Upper lobe of right lung (tissue), 1 donor: Measurements from ENCODE around the gene NDUFV1. TPM values are rescaled to one million over a fixed set of nuclear protein-coding genes. Genes with fewer than 3 reads are reported as not detected.
"Not testable (repeated sequence)": the region's sequence is repeated elsewhere in the genome, so short reads cannot be mapped to it uniquely, and the experiment has no call there.

Source experiments
- ATAC-seq: fragments of 200-7000 bp; cut with Tn5 transposase; one replicate; pipeline ENCODE4 v1.9.1; 2020; ENCODE audit warnings: mild to moderate bottlenecking, moderate library complexity
- DNase-seq: peaks from one replicate; pipeline ENCODE4 v3.0.0-alpha.2; 2020
- H3K27ac ChIP-seq: fragments of 200-600 bp; one replicate; pipeline ENCODE4 v1.8.0; 2022
- H3K27me3 ChIP-seq: fragments of 200-600 bp; one replicate; pipeline ENCODE4 v1.8.0; 2022; ENCODE audit warnings: mild to moderate bottlenecking
- H3K36me3 ChIP-seq: fragments of 200-600 bp; one replicate; pipeline ENCODE4 v1.8.0; 2022
- H3K4me1 ChIP-seq: fragments of 200-600 bp; one replicate; pipeline ENCODE4 v1.8.0; 2022
- H3K4me3 ChIP-seq: fragments of 200-600 bp; one replicate; pipeline ENCODE4 v1.8.0; 2022; ENCODE audit warnings: mild to moderate bottlenecking
- H3K9me3 ChIP-seq: fragments of 200-600 bp; one replicate; pipeline ENCODE4 v1.8.0; 2022
- intact Hi-C: fragments of 100-400 bp; cut with DNase I; formaldehyde crosslinking; loops from one replicate; pipeline ENCODE4 v1.11.0; 2022
- long read RNA-seq: library from polyadenylated mRNA; unstranded; transcript quantifications from one replicate; pipeline ENCODE4 v2.0.0, GENCODE V29; 2021
- total RNA-seq: library from RNA; stranded (reverse); fragmentation: NEBNext Ultra II Directional; extraction: Animal tissue kit (Norgen Biotek cat#: 25700); gene quantifications from one replicate; pipeline ENCODE4 v1.2.1, GENCODE V29; 2021
- TF ChIP-seq, protein P1 (sequence below): fragments of 200-600 bp; IDR thresholded peaks from one replicate; pipeline ENCODE4 v1.8.0; 2022; ENCODE audit warnings: antibody characterized with exemption
- donor health status: DM: no; HTN: yes; CAD: no; lungs with severe emphysema.

The NDUFV1 gene
- total RNA-seq, result 141 TPM
- long read RNA-seq, transcript NDUFV1-201 (10 exons, 1,596 nt), result major isoform, 93 of 169 reads
- long read RNA-seq, partial matches to known transcripts, result 34 of 169 reads
- long read RNA-seq, other reads (novel, unspliced or antisense), result 38 of 169 reads

DNA sequence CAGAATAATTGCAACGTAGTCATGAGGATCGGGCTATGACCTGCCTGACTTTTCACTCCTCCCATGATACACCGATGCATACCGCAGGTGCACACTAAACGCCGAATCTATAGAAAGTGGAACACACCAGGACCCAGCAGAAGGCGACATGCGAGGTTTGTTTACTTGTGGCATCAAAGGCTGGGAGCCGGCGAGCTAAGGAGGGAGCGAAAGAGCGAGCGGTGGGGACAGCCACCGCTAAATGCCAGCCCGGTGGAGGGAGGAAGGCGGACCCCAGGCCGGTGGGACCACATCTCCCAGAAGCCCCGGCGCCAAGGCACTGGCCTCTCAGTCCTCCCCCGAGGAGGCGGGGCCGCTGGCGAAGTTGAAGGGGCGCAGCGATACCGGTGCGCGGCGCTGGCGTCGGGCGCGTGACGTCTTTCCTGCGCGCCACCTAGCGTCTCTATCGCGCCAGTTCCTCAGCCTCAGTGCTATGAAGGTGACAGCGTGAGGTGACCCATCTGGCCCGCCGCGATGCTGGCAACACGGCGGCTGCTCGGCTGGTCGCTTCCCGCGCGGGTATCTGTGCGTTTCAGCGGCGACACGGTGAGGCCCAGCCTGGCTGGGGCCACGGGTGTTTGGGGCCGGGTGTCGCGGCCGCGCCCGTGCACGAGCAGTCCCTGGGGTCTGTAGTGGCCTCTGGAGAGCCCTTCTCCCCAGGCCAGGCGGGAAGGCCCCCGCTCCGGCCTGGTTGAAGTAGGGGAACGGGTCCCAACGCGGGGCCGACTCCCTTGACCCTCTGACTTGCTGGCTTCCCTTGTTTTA, at the start of gene NDUFV1:
Gene NDUFV1, plus strand, starts transcription at position 445 of the 804 bp plus-strand sequence. Its CDS starts 69 bp downstream, at position 514.
- DNase-seq (peak; percentile 99), ATAC-seq (peak; percentile 98)
- H3K27me3 ChIP-seq, result no peaks in the 10 kb centered on the region
- H3K36me3 ChIP-seq, result peaks cover 33% of the 10 kb centered on the region
- H3K4me3 ChIP-seq, result peak within 1 kb of the TSS; percentile 99
- intact Hi-C loops, result no loop called here
- H3K4me1 ChIP-seq, result peaks cover 20% of the 10 kb centered on the region
- TF ChIP-seq, protein P1, sequence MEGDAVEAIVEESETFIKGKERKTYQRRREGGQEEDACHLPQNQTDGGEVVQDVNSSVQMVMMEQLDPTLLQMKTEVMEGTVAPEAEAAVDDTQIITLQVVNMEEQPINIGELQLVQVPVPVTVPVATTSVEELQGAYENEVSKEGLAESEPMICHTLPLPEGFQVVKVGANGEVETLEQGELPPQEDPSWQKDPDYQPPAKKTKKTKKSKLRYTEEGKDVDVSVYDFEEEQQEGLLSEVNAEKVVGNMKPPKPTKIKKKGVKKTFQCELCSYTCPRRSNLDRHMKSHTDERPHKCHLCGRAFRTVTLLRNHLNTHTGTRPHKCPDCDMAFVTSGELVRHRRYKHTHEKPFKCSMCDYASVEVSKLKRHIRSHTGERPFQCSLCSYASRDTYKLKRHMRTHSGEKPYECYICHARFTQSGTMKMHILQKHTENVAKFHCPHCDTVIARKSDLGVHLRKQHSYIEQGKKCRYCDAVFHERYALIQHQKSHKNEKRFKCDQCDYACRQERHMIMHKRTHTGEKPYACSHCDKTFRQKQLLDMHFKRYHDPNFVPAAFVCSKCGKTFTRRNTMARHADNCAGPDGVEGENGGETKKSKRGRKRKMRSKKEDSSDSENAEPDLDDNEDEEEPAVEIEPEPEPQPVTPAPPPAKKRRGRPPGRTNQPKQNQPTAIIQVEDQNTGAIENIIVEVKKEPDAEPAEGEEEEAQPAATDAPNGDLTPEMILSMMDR, result peak; percentile 68
- H3K9me3 ChIP-seq, result no peaks in the 10 kb centered on the region
- H3K27ac ChIP-seq, result peak within 1 kb of the TSS; percentile 91

DNA sequence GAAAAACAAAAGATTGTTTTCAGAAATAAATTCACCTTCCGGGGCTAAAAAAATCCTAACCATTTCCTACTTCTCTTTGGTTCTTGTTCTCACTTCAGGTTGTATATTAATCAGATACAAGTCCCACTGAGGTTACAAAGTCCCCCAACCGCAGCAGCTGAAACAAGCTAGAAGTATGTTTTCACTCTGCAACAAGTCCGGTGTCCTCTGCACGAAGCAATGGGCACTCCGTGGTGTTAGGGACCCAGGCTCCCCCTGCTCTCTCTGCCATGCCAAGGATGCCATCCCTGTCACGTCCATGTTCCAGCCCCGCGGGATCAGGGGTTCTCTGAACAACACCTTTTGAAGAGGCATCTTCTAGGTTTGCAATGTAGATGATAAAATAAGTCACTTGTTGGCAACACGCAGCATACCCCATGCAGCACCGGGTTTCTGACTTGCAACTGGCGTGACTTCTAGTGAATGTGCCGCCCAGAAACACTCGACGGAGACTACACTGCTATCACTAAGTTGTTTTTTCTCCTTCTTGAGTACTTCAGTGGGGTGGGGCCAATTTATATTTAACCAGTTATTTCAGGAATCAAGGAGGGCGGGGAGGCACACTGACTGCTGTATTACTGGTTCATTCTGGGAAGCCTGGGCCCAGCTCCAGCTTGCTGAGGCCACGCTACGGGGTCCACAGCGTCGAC, 48.5 kb upstream of the NDUFV1 start:
- H3K9me3 ChIP-seq, result no peaks in the 10 kb centered on the region
- peak overlapping the region; percentile 4 for H3K4me3 ChIP-seq
- peak overlapping the region; percentile 75 for H3K27ac ChIP-seq
- H3K36me3 ChIP-seq, result no peaks in the 10 kb centered on the region
- peak; percentile 91 for ATAC-seq
- peak; percentile 84 for DNase-seq
- intact Hi-C loops, result no loop called here
- TF ChIP-seq, protein P1, result no peak
- peaks cover 4% of the 10 kb centered on the region for H3K4me1 ChIP-seq
- H3K27me3 ChIP-seq, result no peaks in the 10 kb centered on the region

DNA sequence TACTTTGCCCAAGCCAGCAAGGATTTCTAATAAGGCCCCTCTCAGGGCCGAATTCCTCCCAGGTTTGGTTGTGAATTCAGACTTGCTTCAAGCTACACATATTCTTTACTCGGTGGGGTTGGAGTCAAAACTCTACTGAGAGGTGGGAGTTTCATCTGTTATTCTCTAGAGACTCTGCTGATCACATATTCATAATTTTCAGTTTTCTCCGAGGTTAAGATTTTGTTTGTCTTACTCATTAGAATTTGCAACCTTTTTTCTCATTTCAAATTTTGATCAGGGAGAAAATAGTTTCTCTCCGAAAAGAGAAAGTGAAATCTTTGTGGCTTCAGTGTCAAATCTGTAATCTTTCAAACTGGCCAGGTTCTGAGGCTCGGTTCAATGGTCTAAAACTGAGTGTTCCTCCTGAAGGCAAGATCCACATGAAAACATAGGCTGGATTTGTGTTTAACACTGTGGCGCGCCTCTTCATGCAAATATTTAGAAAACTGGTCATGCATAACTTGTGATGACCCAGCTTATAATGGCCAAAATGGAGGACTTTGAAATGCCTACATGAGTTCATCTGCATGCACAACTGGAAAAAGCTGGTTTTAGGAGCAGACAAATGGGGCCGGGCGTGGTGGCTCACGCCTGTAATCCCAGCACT, 44.6 kb upstream of the NDUFV1 start:
- peaks cover 7% of the 10 kb centered on the region for H3K4me1 ChIP-seq
- no peaks in the 10 kb centered on the region for H3K9me3 ChIP-seq
- no peaks in the 10 kb centered on the region for H3K36me3 ChIP-seq
- H3K27me3 ChIP-seq, result no peaks in the 10 kb centered on the region
- H3K4me3 ChIP-seq, result no peak overlapping the region
- TF ChIP-seq, protein P1, result no peak
- H3K27ac ChIP-seq, result no peak overlapping the region
- intact Hi-C loops, result no loop called here
- no peak for ATAC-seq
- no peak for DNase-seq

DNA sequence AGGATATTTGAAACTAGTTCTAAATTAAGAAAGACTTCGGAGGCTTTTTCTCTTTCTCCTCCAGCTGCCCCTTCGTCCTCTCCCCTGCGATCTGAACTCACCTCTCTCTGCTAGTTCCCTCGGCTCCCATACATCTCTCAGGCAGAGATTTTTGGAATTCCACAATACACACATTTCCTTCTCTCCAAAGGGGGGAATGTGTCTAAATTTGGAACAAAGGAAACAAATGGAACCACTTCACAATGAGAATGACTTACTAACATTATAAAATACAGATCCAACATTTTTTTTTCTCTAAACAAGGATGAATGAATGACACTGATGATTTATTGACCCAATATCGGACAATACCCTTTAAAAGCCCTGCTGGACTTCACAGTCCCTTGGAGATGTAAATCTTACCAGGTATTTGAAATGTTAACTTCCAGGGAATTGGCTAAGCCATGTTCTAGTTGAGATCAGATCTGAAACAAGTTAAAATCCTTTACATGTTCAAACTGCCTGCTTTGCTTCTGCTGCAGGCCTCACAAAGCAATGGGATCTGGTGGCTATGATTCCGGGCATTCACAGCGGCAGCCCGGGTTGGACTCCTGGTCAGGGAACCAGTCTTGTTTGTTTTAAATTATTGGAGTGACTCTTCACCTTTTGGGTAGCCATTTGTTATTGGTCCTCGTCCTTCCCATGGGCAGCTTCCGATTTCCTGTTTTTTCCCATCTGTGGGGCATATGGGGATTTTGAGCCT, 43.6 kb upstream of the NDUFV1 start:
- Histone ChIP-seq H3K27me3 (no peaks in the 10 kb centered on the region), H3K4me3 (no peak overlapping the region), H3K4me1 (peaks cover 7% of the 10 kb centered on the region), H3K36me3 (no peaks in the 10 kb centered on the region), H3K27ac (peak overlapping the region; percentile 17), H3K9me3 (no peaks in the 10 kb centered on the region)
- TF ChIP-seq, protein P1, result no peak
- intact Hi-C loops, result no loop called here
- ATAC-seq (no peak), DNase-seq (no peak)

DNA sequence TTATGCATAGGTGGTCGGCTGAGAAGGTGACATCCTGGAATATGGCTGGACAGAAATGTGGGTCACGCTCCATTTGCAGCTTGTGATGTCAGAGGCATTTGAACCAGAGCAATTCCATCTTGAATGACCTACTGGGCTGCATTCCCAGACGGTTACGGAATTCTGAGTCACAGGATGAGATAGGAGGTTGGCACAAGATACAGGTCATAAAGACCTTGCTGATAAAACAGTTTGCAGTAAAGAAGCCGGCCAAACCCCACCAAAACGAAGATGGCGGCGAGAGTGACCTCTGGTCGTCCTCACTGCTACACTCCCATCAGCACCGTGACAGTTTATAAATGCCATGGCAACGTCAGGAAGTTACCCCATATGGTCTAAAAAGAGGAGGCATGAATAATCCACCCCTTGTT, 43.0 kb upstream of the NDUFV1 start:
- H3K9me3 ChIP-seq, H3K36me3 ChIP-seq, H3K27me3 ChIP-seq, H3K4me1 ChIP-seq, DNase-seq, H3K4me3 ChIP-seq, H3K27ac ChIP-seq, intact Hi-C loops, ATAC-seq: not testable (repeated sequence)
